Astrocyte of the spinal cord (primary cell): ENCODE results near the gene TST.

Source experiments
- DNase-seq: peaks from one replicate; pipeline ENCODE4 v3.0.0; 2011; ENCODE audit warnings: low read depth, low spot score
- H3K4me3 ChIP-seq: 2 replicates; pipeline ENCODE4 v1.5.1; 2011; ENCODE audit warnings: low read depth, mild to moderate bottlenecking, low read length, moderate library complexity
- in situ Hi-C: cut with HindIII; loops from 2 replicates; pipeline ENCODE4 v1.10.0; 2017; ENCODE audit warnings: low sequenced_read_pairs
- TF ChIP-seq, protein P1 (sequence below): IDR thresholded peaks from 2 replicates; pipeline ENCODE4 v1.5.1; 2012; ENCODE audit warnings: low read depth, mild to moderate bottlenecking, low read length, inconsistent platforms

Gene TST

DNA sequence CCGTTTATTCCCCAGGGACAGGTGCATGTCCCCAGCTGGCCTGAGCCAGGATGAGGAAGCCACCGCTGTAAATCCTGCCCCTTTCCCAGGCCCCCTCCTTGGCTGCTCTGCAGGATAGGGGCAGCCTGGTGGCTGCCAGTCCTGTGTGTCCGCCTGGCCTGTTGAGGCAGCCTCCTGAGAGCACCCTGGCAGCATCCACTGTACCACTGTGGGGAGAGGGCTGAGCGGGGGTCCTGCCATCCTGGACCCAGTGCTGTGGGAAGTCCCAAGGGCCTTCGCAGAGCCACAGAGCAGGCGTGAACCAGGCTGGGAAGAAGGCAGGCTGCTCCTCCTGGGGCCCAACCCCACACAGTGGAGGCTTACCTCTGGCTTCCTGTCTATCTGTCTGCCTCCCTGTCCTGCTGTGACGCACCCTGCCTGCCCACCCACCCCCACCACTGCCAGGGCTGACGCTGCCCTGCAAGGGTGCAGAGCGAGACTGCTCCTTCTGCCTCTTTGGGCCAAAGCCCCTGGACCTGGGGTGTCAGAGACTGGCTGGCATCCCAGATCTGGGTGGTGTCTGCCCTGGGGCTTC is 40.7 kb upstream of the TST start:
- no peak for DNase-seq

DNA sequence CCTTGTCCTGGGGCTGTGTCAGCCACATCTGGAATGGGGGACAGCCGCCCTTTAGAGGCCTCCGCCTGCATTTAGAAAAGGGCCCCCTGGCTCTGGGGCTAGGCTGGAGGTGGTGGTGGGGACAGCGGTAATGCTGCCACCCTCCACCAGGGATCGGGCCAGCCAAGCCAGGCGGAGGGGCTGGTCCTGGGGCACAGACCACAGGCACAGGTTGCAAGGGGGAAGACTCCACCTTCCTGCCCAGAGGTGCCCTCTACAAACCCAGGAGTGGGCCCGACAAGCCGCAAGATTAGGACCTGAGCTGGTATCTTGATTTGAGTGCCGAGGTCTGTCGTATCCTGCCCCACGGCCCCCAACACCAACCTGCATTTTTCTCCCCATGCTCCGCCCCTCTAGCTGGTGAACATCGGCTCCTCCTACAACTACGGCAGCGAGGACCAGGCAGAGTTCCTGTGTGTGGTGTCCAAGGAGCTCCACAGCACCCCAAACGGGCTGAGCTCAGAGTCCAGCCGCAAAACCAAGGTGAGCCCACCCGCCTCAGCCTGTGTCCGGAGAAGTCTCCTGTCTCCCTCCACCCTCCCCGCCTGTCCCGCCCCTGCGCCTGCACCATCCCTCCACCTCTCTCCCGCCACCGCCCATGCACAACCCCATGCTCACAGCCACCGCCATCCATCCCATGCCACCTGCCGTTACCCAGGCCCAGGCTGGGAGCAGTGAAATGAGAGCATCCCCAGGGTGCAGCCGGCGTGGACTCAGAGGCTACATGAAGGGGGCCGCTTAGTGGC is 39.9 kb upstream of the TST start:
- no peak for DNase-seq
- H3K4me3 ChIP-seq = no peak overlapping the region
- TF ChIP-seq, protein P1, sequence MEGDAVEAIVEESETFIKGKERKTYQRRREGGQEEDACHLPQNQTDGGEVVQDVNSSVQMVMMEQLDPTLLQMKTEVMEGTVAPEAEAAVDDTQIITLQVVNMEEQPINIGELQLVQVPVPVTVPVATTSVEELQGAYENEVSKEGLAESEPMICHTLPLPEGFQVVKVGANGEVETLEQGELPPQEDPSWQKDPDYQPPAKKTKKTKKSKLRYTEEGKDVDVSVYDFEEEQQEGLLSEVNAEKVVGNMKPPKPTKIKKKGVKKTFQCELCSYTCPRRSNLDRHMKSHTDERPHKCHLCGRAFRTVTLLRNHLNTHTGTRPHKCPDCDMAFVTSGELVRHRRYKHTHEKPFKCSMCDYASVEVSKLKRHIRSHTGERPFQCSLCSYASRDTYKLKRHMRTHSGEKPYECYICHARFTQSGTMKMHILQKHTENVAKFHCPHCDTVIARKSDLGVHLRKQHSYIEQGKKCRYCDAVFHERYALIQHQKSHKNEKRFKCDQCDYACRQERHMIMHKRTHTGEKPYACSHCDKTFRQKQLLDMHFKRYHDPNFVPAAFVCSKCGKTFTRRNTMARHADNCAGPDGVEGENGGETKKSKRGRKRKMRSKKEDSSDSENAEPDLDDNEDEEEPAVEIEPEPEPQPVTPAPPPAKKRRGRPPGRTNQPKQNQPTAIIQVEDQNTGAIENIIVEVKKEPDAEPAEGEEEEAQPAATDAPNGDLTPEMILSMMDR = no peak
- in situ Hi-C loops = no loop called here

More for the DNA sequence above, 40.7 kb upstream of the TST start:
- TF ChIP-seq, protein P1 = no peak
- H3K4me3 ChIP-seq = no peak overlapping the region
- in situ Hi-C loops = no loop called here

DNA sequence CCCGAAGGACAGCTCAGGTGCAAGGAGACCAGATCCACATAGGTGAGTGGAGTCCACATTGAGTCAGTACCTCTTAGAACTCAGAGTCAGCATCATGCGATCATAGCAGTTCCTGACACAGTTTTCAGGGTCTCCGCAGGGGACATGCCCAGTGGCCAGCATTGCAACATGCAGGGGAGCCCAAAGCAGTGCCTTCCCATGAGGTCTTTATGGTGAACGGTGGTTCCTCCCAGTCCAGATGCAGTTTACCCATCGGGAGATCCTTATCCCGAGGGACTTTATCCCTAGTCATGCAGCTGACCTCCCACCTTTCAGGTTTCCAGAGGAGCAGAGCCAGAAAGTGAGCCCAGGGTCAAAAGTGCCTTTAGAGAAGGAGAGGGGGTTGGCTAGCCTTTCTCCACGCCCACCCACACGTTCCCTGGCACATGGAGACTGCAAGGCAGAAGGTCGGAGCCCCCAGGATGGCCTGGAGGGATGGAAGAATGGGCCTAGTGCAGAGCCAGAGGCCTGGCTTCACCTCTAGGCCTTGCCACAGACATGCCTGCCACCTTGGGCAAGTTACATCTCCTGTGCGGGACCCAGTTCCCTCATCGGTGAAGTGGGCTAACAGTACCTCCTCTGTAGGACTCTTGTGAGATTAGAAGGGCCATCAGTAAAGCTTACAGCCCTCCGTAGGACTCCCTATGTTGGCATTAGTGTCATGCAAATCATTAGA is 38.7 kb upstream of the TST start:
- DNase-seq = no peak
- H3K4me3 ChIP-seq = no peak overlapping the region
- in situ Hi-C loops = no loop called here
- TF ChIP-seq, protein P1 = no peak

DNA sequence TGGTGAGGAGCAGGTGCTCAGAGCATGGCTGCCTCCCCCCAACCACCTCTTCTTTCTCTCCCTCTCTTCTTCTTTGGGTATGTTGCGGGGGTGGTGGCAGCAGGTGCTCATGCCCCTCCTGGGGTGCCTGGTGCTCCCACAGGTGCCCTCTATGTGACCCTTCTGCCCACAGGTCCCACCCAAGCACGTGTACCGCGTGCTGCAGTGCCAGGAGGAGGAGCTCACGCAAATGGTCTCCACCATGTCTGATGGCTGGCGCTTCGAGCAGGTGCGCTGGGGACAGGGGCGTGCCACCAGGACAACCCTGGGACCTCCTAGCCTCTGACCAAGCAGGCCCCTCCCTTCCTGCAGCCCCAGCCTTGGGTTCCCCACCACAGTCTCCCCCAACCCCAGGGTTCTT is 38.0 kb upstream of the TST start:
- in situ Hi-C loops = no loop called here
- DNase-seq = no peak
- no peak overlapping the region for H3K4me3 ChIP-seq
- TF ChIP-seq, protein P1 = no peak

DNA sequence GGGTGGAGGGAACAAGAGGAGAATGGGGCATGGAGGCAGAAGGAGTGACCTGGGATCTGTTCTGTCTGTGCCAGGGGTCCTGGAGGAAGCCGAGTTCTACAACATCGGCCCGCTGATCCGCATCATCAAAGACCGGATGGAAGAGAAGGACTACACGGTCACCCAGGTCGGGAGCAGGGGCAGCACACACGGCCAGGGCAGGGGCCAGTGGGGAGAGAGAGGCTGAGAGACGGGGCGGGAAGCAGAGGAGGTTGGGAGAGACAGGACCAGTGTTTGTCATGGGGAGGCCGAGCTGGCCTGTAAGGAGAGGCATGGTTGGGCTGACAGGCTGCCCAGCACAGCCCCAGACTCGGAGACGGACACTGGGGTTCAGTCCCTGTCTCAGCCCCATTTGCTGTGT is 37.0 kb upstream of the TST start:
- DNase-seq = no peak
- TF ChIP-seq, protein P1 = no peak
- in situ Hi-C loops = no loop called here
- no peak overlapping the region for H3K4me3 ChIP-seq

DNA sequence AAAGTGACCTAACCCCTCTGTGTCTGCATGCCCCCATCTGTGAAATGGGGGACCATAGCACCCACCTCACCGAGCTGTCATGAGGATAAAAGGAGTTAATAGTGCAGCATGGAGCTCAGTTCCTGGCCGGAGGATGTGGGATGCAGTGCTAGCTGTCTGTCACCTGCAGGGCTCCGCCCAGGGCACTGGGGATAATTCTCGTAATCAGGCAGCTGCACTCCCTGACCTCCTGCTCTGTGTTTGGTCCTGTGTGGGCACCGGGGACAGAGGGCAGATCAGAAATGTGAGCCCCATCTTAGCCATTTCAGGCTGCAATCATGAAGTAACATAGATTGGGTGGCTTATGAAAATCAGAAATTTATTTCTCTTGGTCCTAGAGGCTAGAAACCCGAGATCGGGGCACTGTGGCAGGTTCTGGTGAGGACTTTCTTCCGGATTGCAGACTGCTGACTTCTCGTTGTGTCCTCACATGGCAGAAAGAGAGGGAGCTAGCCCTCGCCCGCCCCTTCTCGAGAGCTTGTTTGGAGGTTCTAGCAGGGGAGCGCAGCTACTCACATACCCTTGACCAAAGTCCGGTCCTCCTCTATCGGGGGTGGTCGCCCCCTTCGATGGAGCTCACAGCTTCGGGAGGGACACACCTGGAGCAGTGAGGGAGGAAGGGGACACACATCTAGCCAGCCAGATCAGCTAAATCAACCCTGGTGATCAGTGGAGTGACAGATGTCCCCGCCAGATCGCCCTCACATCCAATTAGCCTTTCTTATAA is 35.5 kb upstream of the TST start:
- in situ Hi-C loops = no loop called here
- no peak for DNase-seq
- TF ChIP-seq, protein P1 = no peak
- no peak overlapping the region for H3K4me3 ChIP-seq
